Hepatocyte (in vitro differentiated cells): ENCODE data around the gene THSD4. TPM values are rescaled to one million over a fixed set of nuclear protein-coding genes. Genes with fewer than 3 reads are reported as not detected.
"Not testable (repeated sequence)": the region's sequence is repeated elsewhere in the genome, so short reads cannot be mapped to it uniquely, and the experiment has no call there.

ENCODE experiments used
- DNase-seq: peaks from one replicate; pipeline ENCODE4 v3.0.0-alpha.2; 2016; ENCODE audit warnings: low spot score
- H2AFZ ChIP-seq: fragments of 200-600 bp; sonication (generic); 2 replicates; pipeline ENCODE4 v1.6.0; 2016; ENCODE audit warnings: antibody characterized with exemption, mild to moderate bottlenecking
- H3K27ac ChIP-seq: fragments of 200-600 bp; sonication (generic); 2 replicates; pipeline ENCODE4 v1.5.1; 2016; ENCODE audit warnings: mild to moderate bottlenecking
- H3K27me3 ChIP-seq: fragments of 200-600 bp; sonication (generic); 2 replicates; pipeline ENCODE4 v1.6.1; 2016
- H3K36me3 ChIP-seq: fragments of 200-600 bp; sonication (generic); replicated peaks from 2 replicates; pipeline ENCODE4 v1.5.1; 2016; ENCODE audit warnings: low read depth; ENCODE audit not compliant: insufficient read depth
- H3K4me1 ChIP-seq: fragments of 200-600 bp; sonication (generic); 2 replicates; pipeline ENCODE4 v1.5.1; 2016; ENCODE audit warnings: mild to moderate bottlenecking, moderate library complexity; ENCODE audit not compliant: insufficient read depth
- H3K4me2 ChIP-seq: fragments of 200-600 bp; sonication (generic); 2 replicates; pipeline ENCODE4 v1.6.0; 2016
- H3K4me3 ChIP-seq: fragments of 200-600 bp; sonication (generic); 2 replicates; pipeline ENCODE4 v1.5.1; 2016; ENCODE audit warnings: mild to moderate bottlenecking
- H3K79me2 ChIP-seq: fragments of 200-600 bp; sonication (generic); 2 replicates; pipeline ENCODE4 v1.6.0; 2017; ENCODE audit warnings: mild to moderate bottlenecking
- H3K9me2 ChIP-seq: fragments of 200-600 bp; sonication (generic); replicated peaks from 2 replicates; pipeline ENCODE4 v1.6.0; 2017; ENCODE audit warnings: mild to moderate bottlenecking; ENCODE audit not compliant: insufficient read depth
- H3K9me3 ChIP-seq: fragments of 200-600 bp; sonication (generic); 2 replicates; pipeline ENCODE4 v1.5.1; 2016; ENCODE audit warnings: low read depth, mild to moderate bottlenecking
- H4K20me1 ChIP-seq: fragments of 200-600 bp; sonication (generic); 2 replicates; pipeline ENCODE4 v1.6.0; 2016; ENCODE audit warnings: mild to moderate bottlenecking; ENCODE audit not compliant: insufficient read depth, poor library complexity, severe bottlenecking
- CTCF ChIP-seq: fragments of 200-600 bp; sonication (generic); IDR thresholded peaks from 2 replicates; pipeline ENCODE4 v1.5.1; 2016; ENCODE audit warnings: antibody characterized with exemption, mild to moderate bottlenecking; ENCODE audit not compliant: poor library complexity
- EZH2 ChIP-seq: fragments of 200-600 bp; sonication (generic); IDR thresholded peaks from 2 replicates; pipeline ENCODE4 v1.6.1; 2016; ENCODE audit warnings: antibody characterized with exemption, mild to moderate bottlenecking, borderline replicate concordance
- EZH2phosphoT487 ChIP-seq: fragments of 200-600 bp; sonication (generic); IDR thresholded peaks from one replicate; pipeline ENCODE4 v1.6.1; 2018; ENCODE audit warnings: antibody characterized with exemption, mild to moderate bottlenecking, low read depth, moderate library complexity; ENCODE audit not compliant: unreplicated experiment, severe bottlenecking
- WGBS: methylation state at CpG from one replicate; pipeline ENCODE4 v1.1.6; 2016; ENCODE audit warnings: low lambda C conversion rate; ENCODE audit errors: missing lambda C conversion rate; 5-methylcytosine and 5-hydroxymethylcytosine counted together
- polyA plus RNA-seq: library from polyadenylated mRNA; unstranded; fragments of >200 nt; fragmentation: Nextera tagmentation; extraction: Ambion mirVana; gene quantifications from 2 replicates; pipeline ENCODE4 v1.2.1, GENCODE V29; 2016
- total RNA-seq: library from RNA; depleted of rRNA; stranded (reverse); fragments of >200 nt; gene quantifications from 2 replicates; pipeline ENCODE4 v1.2.3, GENCODE V29; 2014

THSD4 gene
- total and polyA plus RNA-seq, 2 experiments from 2014 or later, result 4.3 to 7.0 TPM

DNA sequence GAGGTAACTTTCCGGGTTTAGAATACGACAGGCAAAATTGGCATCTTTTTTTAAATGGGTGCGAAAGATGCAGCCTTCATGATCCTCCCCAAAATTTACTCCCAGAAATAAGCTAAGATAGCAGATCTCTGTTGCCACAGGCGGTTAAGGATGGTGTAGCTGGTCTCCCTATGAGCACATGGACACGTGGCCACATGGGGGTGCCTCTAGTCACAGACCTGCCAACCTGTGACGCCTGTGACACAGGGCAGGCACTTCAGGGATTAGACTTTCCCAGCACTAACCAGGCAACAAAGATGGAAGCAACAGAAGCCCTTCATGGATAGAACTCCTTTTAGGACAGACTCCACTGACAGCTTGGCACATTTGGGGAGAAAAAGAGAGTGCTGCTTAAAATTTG lies 320.3 kb downstream of the THSD4 start:
- H3K4me1 ChIP-seq, result no peaks in the 10 kb centered on the region
- H3K9me3 ChIP-seq, result no peaks in the 10 kb centered on the region
- no peaks in the 10 kb centered on the region for H3K36me3 ChIP-seq
- H3K79me2 ChIP-seq, result no peaks in the 10 kb centered on the region
- no peak overlapping the region for H3K4me2 ChIP-seq
- H3K9me2 ChIP-seq, result no peaks in the 10 kb centered on the region
- no peak for DNase-seq
- no peak overlapping the region for H3K4me3 ChIP-seq
- H3K27ac ChIP-seq, result no peak overlapping the region
- TF ChIP-seq CTCF (no peak), EZH2 (no peak), EZH2phosphoT487 (no peak)
- H3K27me3 ChIP-seq, result no peaks in the 10 kb centered on the region
- H4K20me1 ChIP-seq, result no peaks in the 10 kb centered on the region
- WGBS, result 71% methylated on average over 6 of the region's 6 CpGs
- H2AFZ ChIP-seq, result no peak overlapping the region

GRCh38 chr15:71436854-71437253 lies 321.6 kb downstream of the THSD4 start:
- WGBS, result 90% methylated on average over 3 of the region's 3 CpGs
- Histone ChIP-seq H3K4me2 (no peak overlapping the region), H3K79me2 (no peaks in the 10 kb centered on the region), H3K4me3 (no peak overlapping the region), H3K27ac (no peak overlapping the region), H3K36me3 (no peaks in the 10 kb centered on the region), H2AFZ (no peak overlapping the region), H3K4me1 (no peaks in the 10 kb centered on the region), H3K27me3 (no peaks in the 10 kb centered on the region), H3K9me2 (no peaks in the 10 kb centered on the region), H4K20me1 (no peaks in the 10 kb centered on the region), H3K9me3 (no peaks in the 10 kb centered on the region)
- no peak for DNase-seq
- TF ChIP-seq EZH2phosphoT487 (no peak), EZH2 (no peak), CTCF (no peak)

DNA sequence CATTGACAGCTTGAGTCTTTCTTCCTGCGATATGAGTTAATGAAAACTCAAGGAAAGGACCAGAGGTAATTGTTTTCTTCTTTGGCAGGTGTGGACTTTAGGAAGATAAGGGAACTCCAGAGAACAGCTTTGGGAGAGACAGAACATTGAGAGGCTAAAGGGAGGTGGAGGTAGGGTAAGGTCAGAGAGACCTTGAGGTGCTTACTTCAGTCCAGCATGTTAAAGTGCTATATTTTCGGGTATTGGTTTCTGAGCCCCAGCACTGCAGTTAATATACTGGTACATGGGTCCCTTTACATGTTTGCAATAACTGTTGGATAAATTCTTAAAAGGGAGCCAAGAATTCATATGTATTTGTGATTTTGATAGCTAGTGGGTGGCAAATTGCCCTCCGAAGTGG lies 322.1 kb downstream of the THSD4 start:
- no peak overlapping the region for H3K27ac ChIP-seq
- H4K20me1 ChIP-seq, result no peaks in the 10 kb centered on the region
- TF ChIP-seq CTCF (no peak), EZH2 (no peak), EZH2phosphoT487 (no peak)
- no peak overlapping the region for H3K4me3 ChIP-seq
- H2AFZ ChIP-seq, result no peak overlapping the region
- no peaks in the 10 kb centered on the region for H3K27me3 ChIP-seq
- H3K9me2 ChIP-seq, result no peaks in the 10 kb centered on the region
- H3K9me3 ChIP-seq, result no peaks in the 10 kb centered on the region
- WGBS, result 54% methylated on average over 3 of the region's 3 CpGs
- DNase-seq, result no peak
- no peaks in the 10 kb centered on the region for H3K79me2 ChIP-seq
- H3K4me1 ChIP-seq, result no peaks in the 10 kb centered on the region
- H3K4me2 ChIP-seq, result no peak overlapping the region
- no peaks in the 10 kb centered on the region for H3K36me3 ChIP-seq

DNA sequence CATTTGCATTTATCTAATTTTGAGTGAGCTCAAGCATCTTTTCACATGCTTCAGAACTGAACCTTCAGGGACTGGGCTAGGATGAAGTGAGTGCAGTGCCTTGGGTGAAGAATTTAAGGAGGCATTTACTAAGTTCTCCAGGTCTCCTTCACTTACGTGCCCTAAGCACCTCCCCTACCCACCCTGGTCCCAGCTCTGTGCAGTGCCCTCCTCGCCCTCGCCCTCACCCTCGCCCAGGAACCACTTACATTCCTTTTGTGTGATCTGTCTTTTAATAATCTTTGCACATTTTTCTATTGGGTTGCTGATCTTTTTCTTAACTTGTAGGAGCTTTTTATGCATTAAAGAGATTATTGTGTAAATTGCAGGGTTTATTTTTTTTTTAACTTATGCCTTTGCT lies 322.6 kb downstream of the THSD4 start:
- Histone ChIP-seq H3K9me3 (no peaks in the 10 kb centered on the region), H3K4me2 (no peak overlapping the region), H3K79me2 (no peaks in the 10 kb centered on the region), H4K20me1 (no peaks in the 10 kb centered on the region), H3K9me2 (no peaks in the 10 kb centered on the region), H3K4me1 (no peaks in the 10 kb centered on the region), H3K27me3 (no peaks in the 10 kb centered on the region), H3K36me3 (no peaks in the 10 kb centered on the region), H2AFZ (no peak overlapping the region), H3K27ac (no peak overlapping the region), H3K4me3 (no peak overlapping the region)
- TF ChIP-seq EZH2phosphoT487 (no peak), EZH2 (no peak), CTCF (no peak)
- DNase-seq, result no peak
- 76% methylated on average over 4 of the region's 4 CpGs for WGBS

- H4K20me1 ChIP-seq, H3K9me3 ChIP-seq, H2AFZ ChIP-seq, H3K9me2 ChIP-seq, H3K27me3 ChIP-seq, H3K4me3 ChIP-seq, H3K27ac ChIP-seq, H3K4me1 ChIP-seq, H3K36me3 ChIP-seq, H3K4me2 ChIP-seq, DNase-seq, H3K79me2 ChIP-seq: not testable (repeated sequence)
- 92% methylated on average over 2 of the region's 2 CpGs for WGBS
Observed at GRCh38 chr15:71439478-71439877, 324.2 kb downstream of the THSD4 start.
